ENCODE results near the gene IL20RA.
A peak's percentile ranks its signal among the peaks of the same experiment; 100 is the strongest.

- TF ChIP-seq USF2 (IDR thresholded peaks at IDR 0.05; ENCODE audit: borderline replicate concordance, low read depth, low read length) (no peak), JUND (IDR thresholded peaks at IDR 0.05) (no peak), POLR2AphosphoS5 (IDR thresholded peaks at IDR 0.05; ENCODE audit: low read depth, low read length) (no peak), EP300 (IDR thresholded peaks at IDR 0.05; ENCODE audit: borderline replicate concordance in 1 of 2, low read depth in 1 of 2, low read length in 1 of 2) (no peak), IRF3 (IDR thresholded peaks at IDR 0.05; ENCODE audit: low read depth, low read length) (no peak), RAD21 (IDR thresholded peaks at IDR 0.05; ENCODE audit: low read length) (peak; percentile 53), FOXM1 (IDR thresholded peaks at IDR 0.05; ENCODE audit: low read depth) (no peak), SMC3 (IDR thresholded peaks at IDR 0.05; ENCODE audit: low read depth, low read length) (peak; percentile 7; the same call in 1 of the 2 replicates), TAF1 (IDR thresholded peaks at IDR 0.05; ENCODE audit: borderline replicate concordance, low read depth, low read length) (no peak), PBX3 (IDR thresholded peaks at IDR 0.05) (no peak)
- TF ChIP-seq, protein P1, sequence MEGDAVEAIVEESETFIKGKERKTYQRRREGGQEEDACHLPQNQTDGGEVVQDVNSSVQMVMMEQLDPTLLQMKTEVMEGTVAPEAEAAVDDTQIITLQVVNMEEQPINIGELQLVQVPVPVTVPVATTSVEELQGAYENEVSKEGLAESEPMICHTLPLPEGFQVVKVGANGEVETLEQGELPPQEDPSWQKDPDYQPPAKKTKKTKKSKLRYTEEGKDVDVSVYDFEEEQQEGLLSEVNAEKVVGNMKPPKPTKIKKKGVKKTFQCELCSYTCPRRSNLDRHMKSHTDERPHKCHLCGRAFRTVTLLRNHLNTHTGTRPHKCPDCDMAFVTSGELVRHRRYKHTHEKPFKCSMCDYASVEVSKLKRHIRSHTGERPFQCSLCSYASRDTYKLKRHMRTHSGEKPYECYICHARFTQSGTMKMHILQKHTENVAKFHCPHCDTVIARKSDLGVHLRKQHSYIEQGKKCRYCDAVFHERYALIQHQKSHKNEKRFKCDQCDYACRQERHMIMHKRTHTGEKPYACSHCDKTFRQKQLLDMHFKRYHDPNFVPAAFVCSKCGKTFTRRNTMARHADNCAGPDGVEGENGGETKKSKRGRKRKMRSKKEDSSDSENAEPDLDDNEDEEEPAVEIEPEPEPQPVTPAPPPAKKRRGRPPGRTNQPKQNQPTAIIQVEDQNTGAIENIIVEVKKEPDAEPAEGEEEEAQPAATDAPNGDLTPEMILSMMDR (IDR thresholded peaks at IDR 0.05): no peak
- TF ChIP-seq, protein P2, sequence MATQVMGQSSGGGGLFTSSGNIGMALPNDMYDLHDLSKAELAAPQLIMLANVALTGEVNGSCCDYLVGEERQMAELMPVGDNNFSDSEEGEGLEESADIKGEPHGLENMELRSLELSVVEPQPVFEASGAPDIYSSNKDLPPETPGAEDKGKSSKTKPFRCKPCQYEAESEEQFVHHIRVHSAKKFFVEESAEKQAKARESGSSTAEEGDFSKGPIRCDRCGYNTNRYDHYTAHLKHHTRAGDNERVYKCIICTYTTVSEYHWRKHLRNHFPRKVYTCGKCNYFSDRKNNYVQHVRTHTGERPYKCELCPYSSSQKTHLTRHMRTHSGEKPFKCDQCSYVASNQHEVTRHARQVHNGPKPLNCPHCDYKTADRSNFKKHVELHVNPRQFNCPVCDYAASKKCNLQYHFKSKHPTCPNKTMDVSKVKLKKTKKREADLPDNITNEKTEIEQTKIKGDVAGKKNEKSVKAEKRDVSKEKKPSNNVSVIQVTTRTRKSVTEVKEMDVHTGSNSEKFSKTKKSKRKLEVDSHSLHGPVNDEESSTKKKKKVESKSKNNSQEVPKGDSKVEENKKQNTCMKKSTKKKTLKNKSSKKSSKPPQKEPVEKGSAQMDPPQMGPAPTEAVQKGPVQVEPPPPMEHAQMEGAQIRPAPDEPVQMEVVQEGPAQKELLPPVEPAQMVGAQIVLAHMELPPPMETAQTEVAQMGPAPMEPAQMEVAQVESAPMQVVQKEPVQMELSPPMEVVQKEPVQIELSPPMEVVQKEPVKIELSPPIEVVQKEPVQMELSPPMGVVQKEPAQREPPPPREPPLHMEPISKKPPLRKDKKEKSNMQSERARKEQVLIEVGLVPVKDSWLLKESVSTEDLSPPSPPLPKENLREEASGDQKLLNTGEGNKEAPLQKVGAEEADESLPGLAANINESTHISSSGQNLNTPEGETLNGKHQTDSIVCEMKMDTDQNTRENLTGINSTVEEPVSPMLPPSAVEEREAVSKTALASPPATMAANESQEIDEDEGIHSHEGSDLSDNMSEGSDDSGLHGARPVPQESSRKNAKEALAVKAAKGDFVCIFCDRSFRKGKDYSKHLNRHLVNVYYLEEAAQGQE (IDR thresholded peaks at IDR 0.05; ENCODE audit: low read depth, low read length): no peak
These were observed 87.9 kb downstream of the IL20RA start for GRCh38 chr6:136956590-136957544.

Measured in SK-N-SH (cell line).